Retinal pigment epithelial cell (primary cell): ENCODE results near the gene KIAA1328.
"Not testable (repeated sequence)": the region's sequence is repeated elsewhere in the genome, so short reads cannot be mapped to it uniquely, and the experiment has no call there.

Experiments
- DNase-seq: peaks from one replicate; pipeline ENCODE4 v3.0.0-alpha.2; 2010; ENCODE audit warnings: low read depth
- H3K4me3 ChIP-seq: 2 replicates; pipeline ENCODE4 v1.5.1; 2011; ENCODE audit warnings: mild to moderate bottlenecking, low read length, control low read depth, moderate library complexity
- TF ChIP-seq, protein P1 (sequence below): conservative IDR thresholded peaks from 2 replicates; pipeline ENCODE4 v1.5.1; 2011; ENCODE audit warnings: low read depth, low read length, control low read depth, inconsistent platforms

The KIAA1328 gene

DNA sequence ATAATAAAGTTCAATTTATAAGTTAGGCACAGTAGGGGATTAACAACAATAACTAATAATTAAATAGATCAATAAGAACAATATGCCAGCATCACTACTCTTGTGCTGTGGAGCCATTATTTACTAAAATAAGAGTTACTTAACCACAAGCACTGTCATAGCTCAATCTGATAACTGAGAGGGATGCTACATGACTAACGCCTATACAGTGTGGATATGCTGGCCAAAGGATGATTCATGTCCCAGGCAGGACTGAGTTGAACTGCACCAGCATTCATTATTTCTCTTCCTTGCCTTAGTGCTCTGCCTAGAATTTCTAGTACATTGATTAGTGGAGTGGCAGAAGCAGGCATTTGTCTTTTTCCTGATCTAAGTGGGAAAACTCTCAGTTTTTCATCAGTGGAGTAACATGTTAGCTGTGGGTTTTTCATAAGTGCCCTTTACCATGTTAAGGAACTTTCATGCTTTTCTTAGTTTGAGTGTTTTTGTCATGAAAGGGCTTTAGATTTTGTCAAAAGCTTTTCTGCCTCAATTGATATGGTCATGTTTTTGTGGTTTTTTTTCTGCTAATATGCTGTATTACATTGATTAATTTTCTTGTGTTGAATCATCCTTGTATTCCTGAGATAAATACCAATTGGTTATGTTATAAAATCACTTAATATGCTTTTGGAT, 21.7 kb downstream of the KIAA1328 start:
- TF ChIP-seq, protein P1, sequence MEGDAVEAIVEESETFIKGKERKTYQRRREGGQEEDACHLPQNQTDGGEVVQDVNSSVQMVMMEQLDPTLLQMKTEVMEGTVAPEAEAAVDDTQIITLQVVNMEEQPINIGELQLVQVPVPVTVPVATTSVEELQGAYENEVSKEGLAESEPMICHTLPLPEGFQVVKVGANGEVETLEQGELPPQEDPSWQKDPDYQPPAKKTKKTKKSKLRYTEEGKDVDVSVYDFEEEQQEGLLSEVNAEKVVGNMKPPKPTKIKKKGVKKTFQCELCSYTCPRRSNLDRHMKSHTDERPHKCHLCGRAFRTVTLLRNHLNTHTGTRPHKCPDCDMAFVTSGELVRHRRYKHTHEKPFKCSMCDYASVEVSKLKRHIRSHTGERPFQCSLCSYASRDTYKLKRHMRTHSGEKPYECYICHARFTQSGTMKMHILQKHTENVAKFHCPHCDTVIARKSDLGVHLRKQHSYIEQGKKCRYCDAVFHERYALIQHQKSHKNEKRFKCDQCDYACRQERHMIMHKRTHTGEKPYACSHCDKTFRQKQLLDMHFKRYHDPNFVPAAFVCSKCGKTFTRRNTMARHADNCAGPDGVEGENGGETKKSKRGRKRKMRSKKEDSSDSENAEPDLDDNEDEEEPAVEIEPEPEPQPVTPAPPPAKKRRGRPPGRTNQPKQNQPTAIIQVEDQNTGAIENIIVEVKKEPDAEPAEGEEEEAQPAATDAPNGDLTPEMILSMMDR: no peak
- H3K4me3 ChIP-seq: no peak overlapping the region
- no peak for DNase-seq

DNA sequence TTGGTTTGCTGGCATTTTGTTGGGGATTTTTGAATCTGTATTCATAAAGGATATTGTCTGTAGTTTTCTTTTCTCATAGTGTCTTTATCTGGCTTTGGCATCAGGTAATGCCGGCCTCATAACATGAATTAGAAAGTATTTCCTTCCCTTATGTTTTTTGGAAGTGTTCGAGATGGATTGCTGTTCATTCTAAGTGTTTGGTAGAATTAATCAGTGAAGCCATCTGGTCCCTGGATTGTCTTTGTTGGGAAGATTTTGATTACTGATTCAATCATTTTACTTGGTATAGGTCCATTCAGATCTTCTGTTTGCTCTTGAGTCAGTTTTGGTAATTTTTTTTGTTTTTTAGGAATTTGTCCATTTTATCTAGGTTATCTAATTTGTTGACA, 22.3 kb downstream of the KIAA1328 start:
- H3K4me3 ChIP-seq: no peak overlapping the region
- TF ChIP-seq, protein P1: no peak
- no peak for DNase-seq

DNA sequence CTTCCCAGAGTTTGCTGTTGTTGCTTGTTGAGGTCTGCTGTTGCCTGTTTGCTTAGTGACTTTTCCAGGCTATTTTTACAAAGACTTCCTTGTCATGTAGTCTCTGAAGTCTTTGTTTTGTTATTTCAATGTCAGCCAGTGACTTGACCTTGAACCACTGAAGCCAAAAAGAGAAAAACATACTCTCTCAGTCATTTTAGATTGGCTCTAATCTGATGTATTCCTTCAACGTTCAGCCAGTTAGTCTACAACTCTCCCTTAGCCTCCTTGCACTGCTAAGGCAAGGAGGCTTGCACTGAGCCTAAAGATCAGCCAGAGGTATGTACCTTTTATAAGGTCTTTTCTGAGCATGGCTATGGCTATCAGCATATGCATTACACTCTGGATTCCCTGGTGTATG, 27.9 kb downstream of the KIAA1328 start:
- H3K4me3 ChIP-seq: no peak overlapping the region
- TF ChIP-seq, protein P1: no peak
- DNase-seq: no peak

DNA sequence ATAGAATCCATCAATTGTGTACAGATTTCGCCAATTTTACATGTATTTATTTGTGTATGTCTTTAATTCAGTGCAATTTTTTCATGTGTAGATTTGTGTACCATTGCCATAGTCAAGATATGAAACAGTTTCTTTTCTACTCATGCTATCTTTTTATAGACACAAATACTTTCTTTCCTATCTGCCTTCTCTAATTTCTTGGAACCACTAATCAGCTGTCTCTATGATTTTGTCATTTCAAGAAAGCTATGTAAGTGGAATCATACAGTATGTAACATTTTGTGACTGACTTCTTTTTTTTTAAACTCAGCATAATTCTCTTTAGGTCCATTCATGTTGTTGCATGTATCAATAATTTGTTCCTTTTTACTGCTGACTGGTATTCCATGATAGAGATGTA, 33.3 kb downstream of the KIAA1328 start:
- TF ChIP-seq, protein P1: no peak
- no peak for DNase-seq
- H3K4me3 ChIP-seq: no peak overlapping the region

DNA sequence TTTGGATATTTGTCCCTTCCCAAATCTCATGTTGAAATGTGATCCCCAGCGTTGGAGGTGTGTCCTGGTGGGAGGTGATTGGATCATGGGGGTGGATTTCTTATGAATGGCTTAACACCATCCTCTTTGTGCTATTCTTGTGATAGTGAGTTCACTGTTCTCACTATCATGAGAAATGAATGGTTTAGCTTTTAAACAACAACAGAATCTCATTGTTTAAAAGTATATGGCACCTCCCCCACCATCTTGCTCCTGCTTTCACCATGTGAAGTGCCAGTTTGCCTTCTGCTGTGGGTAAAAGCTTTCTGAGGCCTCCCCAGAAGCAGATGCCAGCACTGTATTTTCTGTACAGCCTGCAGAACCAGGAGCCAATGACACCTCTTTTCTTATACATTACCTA, 38.1 kb downstream of the KIAA1328 start:
- no peak overlapping the region for H3K4me3 ChIP-seq
- DNase-seq: no peak
- TF ChIP-seq, protein P1: no peak

DNA sequence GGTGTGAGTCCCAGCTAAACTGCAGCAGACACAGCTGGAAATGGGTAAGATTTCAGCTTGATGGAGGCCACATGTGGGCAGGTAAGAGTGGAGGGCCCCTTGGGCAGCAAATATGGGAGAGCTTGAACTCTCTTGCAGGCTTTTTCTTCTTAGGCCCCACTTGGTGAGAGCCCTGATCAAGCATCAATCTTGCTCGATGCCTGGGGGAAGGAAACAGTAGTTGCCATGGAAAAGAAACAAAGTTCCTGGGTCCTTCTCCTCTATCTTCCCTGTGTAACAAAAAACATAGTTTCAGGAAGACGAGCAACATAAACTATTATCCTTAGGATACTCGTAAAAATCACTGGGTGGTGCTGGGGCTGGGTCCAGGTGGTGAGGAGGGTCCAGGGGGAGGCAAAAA, 42.9 kb downstream of the KIAA1328 start:
- DNase-seq: no peak
- H3K4me3 ChIP-seq: no peak overlapping the region
- TF ChIP-seq, protein P1: no peak

DNA sequence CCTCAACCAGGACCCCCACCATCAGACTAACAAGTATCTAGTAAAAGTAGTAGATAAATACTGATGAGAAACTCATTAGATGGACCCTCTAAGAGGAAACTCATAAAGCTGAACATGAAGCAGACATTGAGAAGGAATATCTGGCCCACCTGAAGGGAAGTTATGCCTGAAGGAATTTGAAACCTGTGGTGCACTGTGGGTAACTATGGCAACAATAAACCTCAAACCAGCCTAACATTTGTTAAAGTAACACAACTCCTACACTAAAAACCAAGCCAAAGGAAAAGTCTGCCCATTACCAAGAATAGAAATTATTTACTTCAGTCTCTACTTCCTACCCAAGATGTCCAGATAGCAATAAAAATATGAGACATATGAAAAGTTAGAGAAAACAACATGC, 43.4 kb downstream of the KIAA1328 start:
- TF ChIP-seq, protein P1: no peak
- H3K4me3 ChIP-seq: no peak overlapping the region
- DNase-seq: peak; percentile 5

DNA sequence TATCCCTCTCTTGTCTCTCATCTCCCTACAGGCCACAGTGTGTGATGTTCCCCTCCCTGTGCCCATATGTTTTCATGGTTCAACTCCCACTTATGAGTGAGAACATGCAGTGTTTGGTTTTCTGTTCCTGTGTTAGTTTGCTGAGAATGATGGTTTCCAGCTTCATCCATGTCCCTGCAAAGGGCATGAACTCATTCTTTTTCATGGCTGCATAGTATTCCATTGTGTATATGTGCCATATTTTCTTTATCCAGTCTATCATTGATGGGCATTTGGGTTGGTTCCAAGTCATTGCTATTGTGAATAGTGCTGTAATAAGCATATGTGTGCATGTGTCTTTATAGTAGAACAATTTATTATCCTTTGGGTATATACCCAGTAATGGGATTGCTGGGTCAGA, 44.9 kb downstream of the KIAA1328 start:
- not testable (repeated sequence) for H3K4me3 ChIP-seq, DNase-seq

DNA sequence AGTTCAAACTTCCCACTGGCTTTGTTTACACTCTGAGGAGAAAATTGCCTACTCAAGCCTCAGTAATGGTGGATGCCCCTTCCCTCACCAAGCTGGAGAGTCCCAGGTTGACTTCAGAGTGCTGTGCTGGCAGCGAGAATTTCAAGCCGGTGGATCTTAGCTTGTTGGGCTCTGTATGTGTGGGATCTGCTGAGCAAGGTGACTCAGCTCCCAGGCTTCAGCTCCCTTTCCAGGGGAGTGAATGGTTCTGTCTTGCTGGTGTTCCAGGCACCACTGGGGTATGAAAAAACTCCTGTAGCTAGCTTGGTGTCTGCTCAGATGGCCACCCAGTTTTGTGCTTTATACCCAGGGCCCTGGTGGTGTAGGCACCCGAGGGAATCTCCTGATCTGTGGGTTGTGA, 50.9 kb downstream of the KIAA1328 start:
- not testable (repeated sequence) for H3K4me3 ChIP-seq, DNase-seq
